NCI-H510A (cell line): ENCODE results near the gene SLC6A3.
"Not testable (repeated sequence)": the region's sequence is repeated elsewhere in the genome, so short reads cannot be mapped to it uniquely, and the experiment has no call there.

ENCODE experiments used
- DNase-seq: peaks from one replicate; lab custom pipeline; 2025; lab: John Stamatoyannopoulos, UW

SLC6A3 gene

DNA sequence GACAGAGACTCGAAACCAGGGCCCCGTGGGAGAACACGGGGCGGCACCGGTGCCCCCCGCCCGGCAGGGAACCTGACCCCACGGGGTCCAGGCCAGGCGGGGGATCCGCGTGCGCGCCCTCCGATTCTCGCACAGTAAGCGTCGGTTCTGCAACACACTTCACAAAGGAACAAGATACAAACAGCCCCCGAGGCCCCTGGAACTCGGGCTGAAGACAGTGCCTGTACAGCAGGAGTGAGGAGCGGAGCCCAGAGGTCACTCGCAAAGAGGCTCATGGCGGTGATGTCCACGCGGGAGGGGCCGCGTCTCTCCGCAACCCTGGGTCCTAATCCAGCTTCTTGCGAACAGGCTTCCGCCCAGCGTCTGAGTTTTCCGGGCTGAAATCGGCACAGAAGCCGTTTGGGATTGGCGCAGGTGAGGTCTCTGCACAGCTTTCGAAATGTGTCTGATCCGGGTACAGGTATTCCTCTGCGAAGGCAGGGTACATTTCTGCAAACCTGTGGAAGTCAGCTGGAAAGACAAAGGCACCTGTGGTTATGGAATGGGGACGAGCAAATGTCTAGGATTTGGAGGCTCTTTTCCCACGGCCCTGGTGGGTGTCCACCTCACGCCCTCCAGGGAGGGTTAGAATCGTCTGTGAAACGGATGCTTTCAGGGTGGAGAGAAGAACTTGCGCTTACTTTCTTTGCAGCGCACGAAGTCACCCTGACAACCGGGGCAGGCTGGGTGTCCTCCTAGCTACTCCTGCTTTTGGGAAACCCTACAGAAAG is 18.3 kb upstream of the SLC6A3 start:
- DNase-seq: no peak

GRCh38 chr5:1462358-1462757 is 17.1 kb upstream of the SLC6A3 start:
- no peak for DNase-seq

- DNase-seq: no peak
These were observed 16.2 kb upstream of the SLC6A3 start for GRCh38 chr5:1461396-1461795.

DNA sequence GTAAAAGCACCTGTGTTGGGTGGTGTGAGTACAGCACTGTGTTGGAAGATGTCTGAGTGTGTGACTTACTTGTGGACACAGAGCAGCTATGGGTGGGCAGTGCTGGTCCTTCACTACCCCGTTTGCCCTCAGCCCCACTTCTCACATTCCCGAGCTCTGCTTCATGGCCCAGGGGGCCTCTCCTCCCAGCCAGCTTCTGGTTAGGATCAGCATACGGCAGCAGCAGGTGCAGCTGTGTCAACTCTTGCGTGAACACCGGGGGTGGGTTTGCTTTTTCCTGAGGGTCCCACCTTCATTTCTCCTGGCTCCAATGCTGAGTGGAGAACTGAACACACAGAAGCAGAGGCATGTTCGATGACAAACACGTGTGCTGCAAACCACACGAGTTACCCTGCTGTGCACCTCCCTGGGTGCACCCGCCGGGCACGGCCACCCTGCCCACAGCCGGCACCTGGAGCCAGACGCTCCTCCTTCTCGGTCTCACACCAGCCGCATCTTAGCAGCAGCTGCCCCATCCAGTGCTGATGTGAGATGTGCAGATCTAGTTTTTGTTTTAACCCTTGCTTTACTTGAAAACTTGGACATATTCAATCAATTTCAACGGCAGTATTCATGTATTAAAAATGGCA is 14.9 kb upstream of the SLC6A3 start:
- DNase-seq: no peak

DNA sequence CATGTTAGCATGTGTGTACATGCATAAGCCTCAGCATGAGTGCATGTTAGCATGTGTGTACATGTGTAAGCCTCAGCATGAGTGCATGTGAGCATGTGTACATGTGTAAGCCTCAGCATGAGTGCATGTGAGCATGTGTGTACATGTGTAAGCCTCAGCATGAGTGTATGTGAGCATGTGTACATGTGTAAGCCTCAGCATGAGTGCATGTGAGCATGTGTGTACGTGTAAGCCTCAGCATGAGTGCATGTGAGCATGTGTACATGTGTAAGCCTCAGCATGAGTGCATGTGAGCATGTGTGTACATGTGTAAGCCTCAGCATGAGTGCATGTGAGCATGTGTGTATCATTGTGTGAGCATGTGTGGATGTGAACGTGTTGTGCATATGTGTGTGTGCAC is 14.2 kb upstream of the SLC6A3 start:
- DNase-seq: not testable (repeated sequence)

DNA sequence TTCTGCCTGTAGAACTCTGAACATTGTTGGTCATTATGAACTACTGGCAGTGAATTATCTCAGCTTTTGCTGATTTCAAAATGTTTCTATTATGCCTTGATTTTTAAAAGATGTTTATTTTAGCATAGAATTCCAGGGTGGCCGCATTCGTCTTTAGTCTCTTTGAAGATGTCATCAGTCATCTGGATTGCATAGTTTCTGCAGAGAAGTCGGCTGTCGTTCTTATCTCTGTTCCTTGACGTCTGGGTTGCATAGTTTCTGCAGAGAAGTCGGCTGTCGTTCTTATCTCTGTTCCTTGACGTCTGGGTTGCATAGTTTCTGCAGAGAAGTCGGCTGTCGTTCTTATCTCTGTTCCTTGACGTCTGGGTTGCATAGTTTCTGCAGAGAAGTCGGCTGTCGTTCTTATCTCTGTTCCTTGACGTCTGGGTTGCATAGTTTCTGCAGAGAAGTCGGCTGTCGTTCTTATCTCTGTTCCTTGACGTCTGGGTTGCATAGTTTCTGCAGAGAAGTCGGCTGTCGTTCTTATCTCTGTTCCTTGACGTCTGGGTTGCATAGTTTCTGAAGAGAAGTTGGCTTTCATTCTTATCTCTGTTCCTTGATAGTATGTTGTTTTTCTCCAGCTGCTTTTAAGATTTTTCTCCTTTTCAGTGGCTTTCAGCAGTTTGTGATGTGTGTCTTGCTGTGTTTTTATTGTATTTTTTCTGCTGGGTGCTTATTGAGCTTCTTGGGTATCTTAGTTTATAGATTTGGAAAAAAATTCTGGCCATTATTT is 11.1 kb upstream of the SLC6A3 start:
- not testable (repeated sequence) for DNase-seq

DNA sequence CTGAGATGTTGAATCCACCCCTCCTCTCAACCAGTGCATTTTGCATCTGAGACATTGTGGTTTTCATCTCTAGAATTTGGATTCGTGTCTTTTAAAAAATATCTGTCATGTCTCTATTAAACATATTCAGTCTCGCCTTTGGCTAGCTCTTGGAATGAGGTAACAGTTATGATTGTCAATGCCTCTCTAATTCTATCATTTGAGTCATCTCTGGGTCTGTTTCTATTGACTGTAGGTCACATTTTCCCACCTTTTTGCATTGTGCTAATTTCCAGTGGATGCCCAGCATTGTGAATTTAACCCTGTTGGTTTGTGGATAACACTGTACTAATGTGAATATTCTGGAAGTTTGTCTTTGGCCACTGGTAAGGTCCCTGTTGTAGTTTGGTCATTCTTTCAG is 8.4 kb upstream of the SLC6A3 start:
- DNase-seq: no peak

- no peak for DNase-seq
These were observed 3.9 kb upstream of the SLC6A3 start for GRCh38 chr5:1449081-1449630.

DNA sequence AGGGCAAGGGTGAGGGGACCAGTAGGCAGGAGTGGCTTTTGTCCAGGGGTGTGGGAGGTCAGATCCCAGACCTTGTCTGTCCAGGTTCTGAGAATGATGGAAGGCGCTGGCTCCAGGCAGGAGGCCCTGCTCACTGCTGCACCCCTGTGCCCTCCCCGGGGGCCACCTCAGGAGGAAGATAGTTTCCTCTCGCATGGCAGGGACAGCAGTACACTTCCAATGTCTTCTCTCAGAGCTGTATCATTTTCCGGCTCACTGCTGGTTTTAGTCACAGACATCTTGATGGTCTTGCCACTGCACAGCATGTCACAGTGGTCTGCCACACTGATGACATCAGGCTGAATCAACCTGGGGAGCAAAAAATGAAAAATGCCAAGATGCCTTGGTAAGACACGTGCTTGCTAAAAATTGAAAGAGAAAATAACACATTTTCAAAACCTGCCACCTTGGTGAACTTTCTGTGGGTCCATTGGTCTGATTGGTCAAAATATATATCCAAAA is 3.3 kb upstream of the SLC6A3 start:
- no peak for DNase-seq

- DNase-seq: no peak
These were observed 2.6 kb upstream of the SLC6A3 start for GRCh38 chr5:1447671-1448361.

DNA sequence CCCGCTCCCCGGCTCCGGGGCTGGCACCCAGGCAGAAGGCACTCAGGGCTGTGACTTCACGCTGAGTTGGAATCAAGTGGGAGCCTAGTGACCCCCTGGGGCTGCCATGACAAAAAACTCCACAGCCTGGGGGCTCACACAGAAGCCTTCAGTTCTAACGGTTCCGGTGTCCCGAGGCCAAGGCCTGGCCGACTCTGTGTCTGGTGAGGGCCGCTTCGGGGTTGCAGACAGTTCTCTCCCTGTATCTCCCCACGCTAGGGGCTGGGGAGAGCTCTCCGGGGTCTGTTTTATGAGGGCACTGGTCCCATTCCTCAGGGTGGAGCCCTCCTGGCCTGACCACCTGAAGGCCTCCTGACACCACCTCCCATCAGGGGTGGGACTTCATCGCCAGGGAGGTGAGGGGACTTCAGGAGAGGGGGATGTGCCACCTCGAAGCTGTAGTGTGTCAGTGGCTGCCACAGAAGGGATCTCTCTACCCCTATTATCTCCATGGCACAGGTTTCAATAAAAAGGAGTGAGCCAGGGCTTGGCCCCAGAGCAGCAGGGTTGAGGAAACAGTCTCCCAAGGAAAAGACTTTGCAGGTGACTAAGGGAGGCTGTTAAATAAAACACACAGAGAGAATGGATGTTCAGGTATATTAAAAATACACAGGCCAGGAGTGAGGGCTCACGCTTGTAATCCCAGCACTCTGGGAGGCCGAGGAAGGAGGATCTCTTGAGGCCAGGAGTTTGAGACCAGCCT is 1.5 kb upstream of the SLC6A3 start:
- DNase-seq: no peak

DNA sequence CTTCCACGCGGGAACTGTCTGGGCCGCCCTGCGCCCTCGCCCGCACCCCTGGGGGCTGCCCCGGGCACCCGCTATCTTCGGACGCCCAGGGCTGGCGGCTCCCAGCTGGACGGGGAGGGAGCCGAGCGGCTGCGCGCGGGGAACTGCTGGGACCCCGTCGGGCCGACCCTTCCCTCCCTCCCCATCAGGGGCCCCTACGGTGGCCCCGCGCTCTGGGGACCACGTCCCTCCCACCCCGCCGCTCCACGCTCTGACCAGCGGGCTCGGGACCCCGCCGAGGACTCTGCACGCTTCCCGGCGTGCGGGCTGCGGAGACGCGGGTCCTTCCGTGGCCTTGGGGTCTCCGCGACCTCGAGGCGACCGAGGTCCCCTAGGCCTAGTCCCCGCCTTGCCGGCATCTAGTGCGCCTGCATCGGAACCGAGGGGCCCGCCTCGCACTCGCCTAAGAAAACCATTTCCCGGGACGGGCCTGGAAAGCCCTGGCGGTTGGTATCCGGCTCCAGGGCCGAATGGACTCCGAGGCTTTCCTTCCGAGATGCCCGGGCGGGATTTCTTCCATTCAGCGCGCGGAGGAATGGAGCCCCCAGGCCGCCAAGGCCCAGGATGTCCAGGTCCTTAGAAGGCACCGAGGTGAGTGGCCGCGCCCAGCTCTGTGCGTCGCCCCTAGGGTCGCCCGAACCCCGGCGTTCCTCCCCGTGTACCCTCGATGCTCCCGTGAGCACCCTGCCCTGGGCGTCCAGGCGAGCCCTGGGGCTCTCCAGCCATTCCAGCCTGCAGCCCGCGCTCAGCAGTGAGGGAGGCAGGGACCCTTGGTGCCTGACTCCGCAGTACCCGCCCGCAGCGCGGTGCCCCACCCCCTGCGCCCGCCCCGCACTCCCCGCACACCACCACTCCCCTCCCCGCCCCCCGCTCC is 705 bp upstream of the SLC6A3 start:
- no peak for DNase-seq

- no peak for DNase-seq
These were observed 665 bp downstream of the SLC6A3 start for GRCh38 chr5:1444361-1445189.

- no peak for DNase-seq
These were observed 1.3 kb downstream of the SLC6A3 start for GRCh38 chr5:1443991-1444360.

GRCh38 chr5:1443171-1443570 is 2.1 kb downstream of the SLC6A3 start:
- DNase-seq: no peak

GRCh38 chr5:1442222-1443145 is 2.8 kb downstream of the SLC6A3 start:
- DNase-seq: no peak

GRCh38 chr5:1441166-1441865 is 3.9 kb downstream of the SLC6A3 start:
- no peak for DNase-seq

- DNase-seq: no peak
These were observed 5.1 kb downstream of the SLC6A3 start for GRCh38 chr5:1440098-1440493.
